HCT116 (cell line): ENCODE results near the gene GPR32.

Experiments
- EZH2 ChIP-seq: fragments of 200-600 bp; sonication (generic); IDR thresholded peaks from 2 replicates; pipeline ENCODE4 v1.6.1; 2017; ENCODE audit warnings: antibody characterized with exemption, mixed run types
- POLR2A ChIP-seq: IDR thresholded peaks from 2 replicates; pipeline ENCODE4 v1.7.0; 2011; ENCODE audit warnings: borderline replicate concordance; ENCODE audit not compliant: insufficient read depth, insufficient read length; ENCODE audit errors: extremely low read depth
- POLR2AphosphoS5 ChIP-seq: IDR thresholded peaks from 2 replicates; pipeline ENCODE4 v1.6.1; 2011; ENCODE audit warnings: mild to moderate bottlenecking, low read depth, low read length, moderate library complexity
- ZNF274 ChIP-seq: fragments of 200-500 bp; sonication (Bioruptor generic); IDR thresholded peaks from 2 replicates; pipeline ENCODE4 v1.6.1; 2014; ENCODE audit warnings: mild to moderate bottlenecking, low read depth, low read length, inconsistent platforms

DNA sequence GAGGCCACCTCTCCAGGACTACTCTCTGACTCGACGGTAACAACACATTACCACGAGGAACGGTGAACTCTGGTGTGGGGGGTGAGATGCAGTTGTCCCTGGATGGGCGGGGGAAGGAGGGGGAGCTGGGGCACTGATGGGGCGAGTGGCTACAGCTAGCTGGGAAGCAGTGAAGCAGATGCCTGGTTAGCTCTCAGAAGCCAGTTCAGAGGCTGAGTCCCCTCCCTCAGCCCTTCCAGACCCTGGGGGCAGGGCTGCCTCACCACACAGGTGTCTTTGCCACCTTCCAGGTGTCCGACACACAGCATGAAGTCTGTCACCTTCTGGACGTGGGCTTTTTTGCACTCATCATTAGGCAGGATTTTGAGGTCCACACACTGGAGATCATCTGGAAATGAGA is 49.4 kb downstream of the GPR32 start:
- TF ChIP-seq ZNF274: no peak
- no peak for TF ChIP-seq POLR2AphosphoS5
- no peak for TF ChIP-seq POLR2A
- TF ChIP-seq EZH2: no peak
